HS-27A (cell line): Measurements from ENCODE around the gene CENPU.
"Not testable (repeated sequence)": the region's sequence is repeated elsewhere in the genome, so short reads cannot be mapped to it uniquely, and the experiment has no call there.

Experiments
- DNase-seq: peaks from one replicate; pipeline ENCODE4 v3.0.0-alpha.2; 2012; ENCODE audit warnings: low read depth, missing footprints

CENPU gene, protein sequence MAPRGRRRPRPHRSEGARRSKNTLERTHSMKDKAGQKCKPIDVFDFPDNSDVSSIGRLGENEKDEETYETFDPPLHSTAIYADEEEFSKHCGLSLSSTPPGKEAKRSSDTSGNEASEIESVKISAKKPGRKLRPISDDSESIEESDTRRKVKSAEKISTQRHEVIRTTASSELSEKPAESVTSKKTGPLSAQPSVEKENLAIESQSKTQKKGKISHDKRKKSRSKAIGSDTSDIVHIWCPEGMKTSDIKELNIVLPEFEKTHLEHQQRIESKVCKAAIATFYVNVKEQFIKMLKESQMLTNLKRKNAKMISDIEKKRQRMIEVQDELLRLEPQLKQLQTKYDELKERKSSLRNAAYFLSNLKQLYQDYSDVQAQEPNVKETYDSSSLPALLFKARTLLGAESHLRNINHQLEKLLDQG

DNA sequence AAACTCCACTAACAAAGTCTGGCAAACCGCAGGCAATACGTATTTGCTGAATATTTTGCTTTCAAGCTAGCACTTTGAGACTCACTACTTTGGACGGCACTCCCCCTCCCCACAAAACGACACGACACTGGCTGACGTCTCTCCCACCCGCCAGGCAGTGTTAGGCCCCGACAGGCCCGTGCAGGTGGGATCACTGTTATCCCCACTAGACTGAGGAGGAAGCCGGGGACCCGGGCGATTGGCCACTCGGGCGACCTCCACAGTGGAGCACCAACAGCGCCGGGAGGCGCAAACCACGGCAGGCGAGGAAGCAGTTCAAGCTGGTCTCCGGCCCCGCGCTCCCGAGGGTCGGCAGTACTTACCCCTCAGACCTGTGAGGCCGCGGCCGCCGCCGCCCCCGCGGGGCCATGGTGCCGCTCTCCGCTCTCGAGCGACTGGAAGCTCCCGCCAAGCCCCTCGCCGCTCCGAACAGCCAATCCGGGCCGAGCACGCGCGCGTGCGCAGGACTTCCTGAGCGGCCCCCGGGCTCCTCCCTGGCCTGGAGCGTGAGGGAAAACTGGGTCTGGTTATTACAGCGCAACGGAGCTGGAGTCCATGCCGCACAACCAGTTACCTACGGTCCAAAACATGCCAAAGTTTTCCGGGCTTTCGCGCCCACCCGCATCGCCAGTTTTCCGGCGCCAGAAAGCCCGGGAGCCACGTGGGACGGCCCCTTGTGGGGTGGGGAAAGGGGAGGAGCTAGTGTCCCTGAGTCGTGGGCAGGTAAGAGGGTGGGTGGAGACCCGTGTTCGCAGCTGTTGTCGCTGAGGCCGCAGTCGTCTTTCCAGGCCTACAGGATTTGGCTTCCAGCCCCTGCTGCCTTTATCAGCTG is at the start of gene CENPU:
CENPU (minus strand) TSS at position 443 of the 871 bp plus-strand sequence; CDS start at position 409, 34 bp downstream.
- peak; percentile 81 for DNase-seq

DNA sequence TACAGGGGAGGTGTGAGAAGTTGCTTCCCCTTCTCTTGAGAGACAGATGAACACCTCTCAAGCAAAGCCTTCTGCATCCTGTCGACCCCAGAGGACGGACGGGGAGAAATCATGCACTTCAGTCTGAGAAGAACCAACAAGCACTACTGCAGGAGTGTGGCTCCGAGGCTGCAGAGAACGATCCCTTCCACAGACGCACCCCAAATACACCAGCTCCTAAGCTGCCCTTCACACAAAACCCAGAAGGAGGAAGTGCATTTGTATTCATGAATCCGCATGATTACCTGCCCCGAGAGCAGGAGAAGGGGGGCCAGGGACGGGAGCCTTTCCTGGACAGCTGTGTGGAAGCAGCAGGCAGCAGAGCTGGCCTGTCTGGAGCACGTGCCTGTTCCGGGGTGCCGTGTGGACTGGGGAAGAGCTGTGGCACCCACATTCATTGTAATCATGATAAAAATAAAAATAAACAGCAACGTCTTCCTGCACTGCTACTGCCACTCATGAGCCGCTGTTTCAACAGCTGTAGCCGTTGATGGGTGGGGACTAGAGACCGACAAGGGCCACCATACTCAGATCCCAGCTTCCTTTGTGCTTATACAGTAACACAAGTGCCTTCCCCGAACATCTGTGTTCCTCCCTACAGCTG is 49.0 kb upstream of the CENPU start:
- no peak for DNase-seq

DNA sequence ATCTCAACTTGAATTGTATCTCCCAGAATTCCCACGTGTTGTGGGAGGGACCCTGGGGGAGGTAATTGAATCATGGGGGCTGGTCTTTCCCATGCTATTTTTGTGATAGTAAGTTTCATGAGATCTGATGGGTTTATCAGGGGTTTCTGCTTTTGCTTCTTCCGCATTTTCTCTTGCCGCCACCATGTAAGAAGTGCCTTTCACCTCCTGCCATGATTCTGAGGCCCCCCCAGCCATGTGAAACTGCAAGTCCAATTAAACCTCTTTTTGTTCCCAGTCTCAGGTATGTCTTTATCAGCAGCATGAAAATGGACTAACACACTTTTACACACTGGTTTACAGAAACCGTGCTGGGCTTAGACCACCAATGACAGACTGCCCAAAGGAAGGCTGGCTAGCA is 45.3 kb upstream of the CENPU start:
- not testable (repeated sequence) for DNase-seq

DNA sequence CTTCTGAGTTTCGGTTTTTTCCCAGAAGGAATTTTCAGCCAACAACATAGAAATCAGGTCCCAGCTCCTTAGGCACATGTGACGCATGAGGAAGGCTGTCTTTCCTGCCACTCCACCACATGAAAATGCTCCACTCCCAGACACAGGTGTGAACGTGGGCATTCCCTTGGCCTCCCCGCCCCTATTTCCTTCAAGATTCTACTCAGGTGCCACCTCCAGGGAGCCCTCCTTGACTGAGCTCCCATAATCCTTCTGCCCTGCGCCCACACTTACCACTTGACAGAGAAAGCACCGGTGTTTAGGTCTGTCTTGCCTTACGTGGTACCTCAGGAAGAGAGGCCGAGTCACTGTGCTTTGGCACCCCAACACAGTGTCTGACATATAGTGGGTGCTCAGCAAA is 44.4 kb upstream of the CENPU start:
- DNase-seq: no peak

DNA sequence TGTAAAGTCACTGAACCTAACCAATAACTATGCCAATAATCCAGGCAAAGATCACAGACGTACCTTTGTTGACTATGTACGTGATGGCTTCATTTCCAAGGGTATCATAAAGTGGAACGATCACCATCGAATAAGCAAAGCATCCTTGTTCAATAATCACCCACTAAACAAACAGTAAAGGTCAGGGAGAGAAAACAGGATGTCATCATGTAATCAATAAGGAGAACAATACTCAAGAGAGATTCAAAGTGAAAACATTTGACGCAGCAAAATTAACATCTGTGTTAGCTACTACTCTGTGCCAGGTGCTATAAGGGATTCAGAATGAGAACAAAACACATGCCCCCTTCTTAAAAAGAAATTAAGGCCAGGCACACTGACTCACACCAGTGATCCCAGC is 42.9 kb upstream of the CENPU start:
- no peak for DNase-seq

DNA sequence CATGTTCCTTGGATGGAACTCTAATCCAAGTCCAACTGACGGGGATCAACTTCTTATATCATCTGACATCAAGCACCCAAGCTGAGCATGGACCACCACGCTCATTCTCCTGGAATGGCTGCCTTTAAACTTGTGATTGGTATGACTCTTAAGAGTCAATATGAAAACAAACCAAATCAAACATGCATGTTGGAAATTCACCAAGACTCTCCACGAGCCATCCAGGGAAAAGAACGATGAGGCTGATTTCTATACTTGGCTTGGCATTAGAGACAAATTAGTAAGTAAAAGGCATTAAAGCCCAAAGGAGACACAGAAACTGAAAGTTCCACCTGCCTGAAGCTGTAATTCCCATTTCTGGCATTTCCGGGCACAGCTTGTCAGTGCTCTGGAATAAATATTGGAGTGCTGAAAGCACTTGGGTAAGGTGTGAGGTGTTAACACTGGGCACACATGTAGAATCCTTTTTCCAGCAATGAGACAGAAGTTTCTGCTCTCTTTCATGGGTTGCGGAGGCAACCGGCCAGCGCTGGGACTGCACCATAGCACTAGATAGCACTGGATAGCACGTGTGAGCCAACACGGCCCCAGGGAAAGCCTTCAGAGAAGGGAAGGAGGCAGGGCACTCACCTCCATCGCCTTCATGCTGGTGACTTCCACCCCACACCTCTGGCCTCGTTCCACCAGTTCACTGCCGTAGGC is 42.1 kb upstream of the CENPU start:
- DNase-seq: no peak

DNA sequence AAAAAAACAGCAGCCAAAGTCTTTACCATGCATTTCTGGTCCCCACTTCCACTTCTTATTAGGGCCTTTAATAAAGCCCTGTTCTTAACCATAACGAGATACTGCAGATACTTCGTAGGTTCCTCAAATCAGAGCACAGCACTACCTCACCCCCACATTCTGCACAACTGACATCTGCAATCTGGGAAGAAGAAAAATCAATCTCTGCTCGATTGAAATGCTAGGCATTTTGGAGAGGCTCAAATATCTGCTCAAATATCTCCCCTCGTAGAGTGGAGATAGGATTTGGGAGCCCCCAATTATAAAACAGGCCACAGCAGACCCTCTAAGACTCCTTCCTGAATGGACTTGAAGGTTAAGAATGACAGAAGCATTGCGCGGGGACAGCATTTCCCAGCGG is 40.3 kb upstream of the CENPU start:
- DNase-seq: no peak

DNA sequence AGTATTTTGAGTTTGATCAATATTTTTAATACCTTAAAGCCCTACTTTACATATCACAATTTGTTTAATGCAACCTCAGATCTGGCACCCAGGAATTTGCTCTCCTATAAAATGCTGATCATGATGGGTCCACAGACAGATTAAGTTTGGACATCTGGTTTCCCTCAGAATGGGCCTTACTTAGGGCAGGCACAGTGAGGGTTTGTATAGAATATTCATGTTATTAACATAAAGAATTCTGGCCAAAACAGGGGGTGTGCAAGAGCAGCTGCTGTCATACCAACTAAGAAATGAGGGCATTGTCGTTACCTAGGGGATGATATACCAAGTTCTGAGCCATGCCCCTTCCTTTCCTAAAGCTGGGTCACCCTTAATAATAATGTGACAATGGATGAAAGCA is 37.5 kb upstream of the CENPU start:
- DNase-seq: no peak

DNA sequence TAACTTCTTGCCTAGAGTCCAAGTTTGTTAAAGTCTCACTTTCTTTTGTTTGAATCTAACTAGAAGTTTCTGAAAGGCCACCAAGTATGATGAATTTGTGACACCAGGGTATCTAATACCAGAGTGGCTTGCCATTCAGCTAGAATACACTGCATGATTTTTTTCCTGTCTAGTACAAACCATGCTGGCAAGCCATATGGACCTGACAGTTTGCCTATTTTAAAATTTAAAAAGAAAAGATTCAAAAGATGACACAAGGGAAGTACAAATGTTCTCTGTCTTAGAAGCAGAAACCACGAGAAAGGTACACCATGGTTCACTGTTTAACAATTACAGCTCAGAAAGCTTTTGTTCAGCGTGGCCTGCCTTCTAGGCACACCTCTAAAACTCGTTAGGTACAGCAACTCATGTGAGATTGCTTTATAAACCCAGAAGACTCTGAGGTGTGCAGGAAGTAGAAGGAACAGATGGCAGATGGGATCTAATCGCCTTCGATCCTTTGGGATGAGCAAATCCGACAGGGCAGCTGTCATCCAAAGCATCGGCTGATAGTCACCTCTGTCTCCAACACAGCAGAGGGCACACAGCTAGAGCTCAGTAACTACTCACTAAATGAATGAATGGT is 35.4 kb upstream of the CENPU start:
- no peak for DNase-seq

DNA sequence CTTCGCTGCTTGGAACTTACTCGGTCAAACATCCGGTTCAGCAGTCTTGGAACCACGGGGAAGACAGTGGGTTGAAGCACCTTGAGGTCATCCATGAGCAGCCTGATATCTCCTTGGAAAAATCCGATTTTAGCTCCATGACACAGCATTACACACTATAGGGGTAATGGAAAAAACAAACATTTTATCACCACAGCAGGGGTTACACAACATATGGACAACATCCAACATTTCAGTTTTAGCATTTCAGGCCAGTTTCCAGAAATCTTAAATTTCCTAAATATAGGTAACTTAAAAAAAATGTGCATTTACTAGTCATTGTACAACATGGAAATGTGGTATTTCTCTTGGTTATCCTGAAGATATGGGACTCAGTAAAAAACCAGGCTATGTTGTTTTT is 34.4 kb upstream of the CENPU start:
- DNase-seq: no peak

DNA sequence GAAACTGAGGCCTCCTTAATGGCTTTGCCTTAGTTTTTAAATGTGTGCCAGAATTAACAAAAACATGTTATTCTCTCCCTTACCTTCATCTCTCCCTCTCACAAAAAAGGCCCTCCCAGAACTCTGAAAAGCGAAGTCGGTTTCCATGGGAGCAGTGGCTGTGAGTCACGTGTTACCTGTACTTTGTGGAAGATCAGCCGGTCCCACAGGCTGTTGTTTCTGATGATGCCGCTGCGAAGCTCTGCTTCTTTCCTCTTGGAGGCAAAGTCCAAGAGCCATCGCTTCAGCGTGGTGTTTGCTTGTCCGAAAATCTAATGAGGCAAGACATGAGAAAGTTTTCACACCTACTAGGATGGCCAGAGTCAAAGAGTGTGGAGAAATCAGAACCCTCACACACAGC is 32.5 kb upstream of the CENPU start:
- no peak for DNase-seq

DNA sequence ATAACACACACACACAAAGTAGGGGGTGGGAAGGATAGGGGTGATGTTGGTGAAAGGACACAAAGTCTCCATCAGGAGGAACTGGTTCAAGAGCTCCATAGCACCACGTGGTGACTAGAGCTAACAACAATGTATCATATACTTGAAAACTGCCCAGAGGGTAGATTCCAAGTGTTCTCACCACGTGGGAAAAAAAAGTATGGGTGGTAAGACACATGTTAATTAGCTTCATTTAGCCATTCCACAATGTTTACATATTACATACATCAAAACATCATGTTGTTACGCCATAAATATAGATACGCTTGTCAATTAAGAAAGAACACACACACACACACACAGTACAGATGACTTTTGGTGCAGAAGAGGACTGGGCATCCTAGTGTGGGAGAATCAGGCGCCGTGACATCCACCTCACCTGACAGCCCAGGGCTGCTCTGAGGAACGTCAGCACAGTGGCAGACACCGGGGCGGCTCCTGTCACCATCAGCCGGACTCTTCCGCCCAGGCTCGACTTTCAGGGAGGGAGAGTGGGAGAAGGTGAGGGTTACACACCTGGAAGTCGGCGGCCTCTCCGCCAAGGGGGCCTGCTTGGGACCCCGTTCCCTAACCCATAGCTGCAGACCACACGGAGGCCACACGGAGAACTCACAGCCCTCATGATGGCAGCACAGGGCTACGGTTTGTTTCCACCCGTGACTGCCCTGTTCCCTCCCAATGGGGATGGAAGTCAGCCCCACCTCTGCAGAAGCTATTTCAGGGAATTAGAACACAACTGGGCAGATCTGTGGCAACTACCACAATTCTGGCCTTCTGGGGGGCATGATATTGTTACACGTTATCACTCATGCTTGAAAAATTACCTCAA is 31.8 kb upstream of the CENPU start:
- no peak for DNase-seq

DNA sequence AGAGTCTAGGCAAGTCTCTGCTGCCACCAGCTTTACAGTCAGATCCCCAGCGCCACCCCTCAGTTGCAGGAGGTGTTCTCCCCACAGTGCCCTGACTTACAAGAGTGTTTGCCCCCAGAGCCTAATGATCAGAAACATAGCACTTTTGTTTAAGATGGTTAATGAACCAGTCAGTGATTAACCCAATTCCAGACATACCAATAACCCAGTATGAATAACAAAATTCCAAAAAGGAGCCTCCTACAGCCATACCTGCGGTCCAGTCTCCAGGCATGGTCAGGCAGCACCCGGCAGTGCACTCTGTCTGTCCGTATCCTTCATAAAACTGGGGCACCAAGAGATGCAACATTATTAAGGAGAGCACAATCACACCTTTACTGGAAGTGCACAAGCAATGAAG is 30.7 kb upstream of the CENPU start:
- no peak for DNase-seq

DNA sequence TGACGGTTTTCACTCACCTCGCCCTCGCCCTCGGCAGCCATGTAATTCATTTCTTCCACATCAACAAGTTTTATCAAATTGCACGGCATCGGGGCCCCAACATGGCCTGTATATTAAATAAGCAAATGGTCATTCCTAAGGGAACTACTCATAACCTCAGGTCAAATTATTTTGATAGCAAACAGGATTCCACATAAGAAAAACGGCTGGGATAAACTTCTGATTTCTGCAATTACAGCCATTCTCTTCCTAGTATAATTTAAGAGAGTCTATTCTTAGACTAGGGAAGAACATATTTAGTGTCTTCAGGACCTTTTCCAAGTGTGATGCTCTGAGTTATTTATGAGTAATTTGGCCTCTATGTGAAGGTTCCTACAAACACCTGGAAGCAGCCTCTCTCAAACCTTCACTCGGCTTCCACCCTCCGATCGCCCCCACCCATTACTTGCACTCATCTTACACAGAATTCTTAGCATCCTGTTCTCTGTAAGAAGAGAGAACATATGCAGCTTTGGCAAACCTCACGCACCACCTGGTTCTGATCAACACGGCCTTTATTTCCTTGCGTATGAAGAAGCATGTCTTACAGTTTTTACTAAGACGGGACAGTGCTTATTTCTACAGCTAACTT is 29.4 kb upstream of the CENPU start:
- no peak for DNase-seq

DNA sequence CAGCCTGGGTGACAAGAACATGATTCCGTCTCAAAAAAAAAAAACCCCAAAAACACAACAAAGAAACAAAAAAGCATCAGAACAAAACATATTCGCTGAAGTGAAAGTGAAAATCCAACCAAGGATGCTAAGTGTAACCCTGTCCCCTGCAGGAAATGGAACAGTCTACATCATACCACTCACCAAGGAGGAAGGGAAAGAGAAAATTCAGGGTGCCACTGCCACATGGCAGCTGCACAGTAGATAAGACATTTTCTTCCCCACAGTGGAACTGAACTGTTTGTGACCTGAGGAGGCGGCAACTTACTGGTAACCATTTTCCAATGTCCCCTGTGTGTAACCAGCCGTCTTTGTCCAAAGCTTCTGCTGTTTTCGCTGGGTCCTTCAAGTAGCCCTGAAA is 28.2 kb upstream of the CENPU start:
- DNase-seq: no peak

DNA sequence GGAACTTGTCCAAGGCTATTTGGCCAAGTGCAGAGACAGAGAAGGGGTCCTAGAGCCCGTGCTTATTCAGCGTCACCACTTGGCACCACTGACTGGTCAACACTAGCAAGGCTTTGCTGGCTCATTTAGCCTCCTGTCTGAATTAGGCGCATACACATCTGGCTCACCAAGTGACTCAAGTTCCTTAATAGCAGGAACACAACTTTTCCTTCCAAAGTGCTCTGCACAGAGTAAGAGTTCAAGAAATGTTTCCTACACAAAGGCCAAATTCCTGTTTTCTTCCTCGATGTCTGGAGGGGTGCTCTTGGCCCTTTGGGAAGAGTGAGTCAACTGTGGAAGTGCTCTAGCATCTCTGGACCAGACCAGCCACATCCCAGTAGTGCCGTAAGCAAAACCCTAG is 26.8 kb upstream of the CENPU start:
- no peak for DNase-seq

DNA sequence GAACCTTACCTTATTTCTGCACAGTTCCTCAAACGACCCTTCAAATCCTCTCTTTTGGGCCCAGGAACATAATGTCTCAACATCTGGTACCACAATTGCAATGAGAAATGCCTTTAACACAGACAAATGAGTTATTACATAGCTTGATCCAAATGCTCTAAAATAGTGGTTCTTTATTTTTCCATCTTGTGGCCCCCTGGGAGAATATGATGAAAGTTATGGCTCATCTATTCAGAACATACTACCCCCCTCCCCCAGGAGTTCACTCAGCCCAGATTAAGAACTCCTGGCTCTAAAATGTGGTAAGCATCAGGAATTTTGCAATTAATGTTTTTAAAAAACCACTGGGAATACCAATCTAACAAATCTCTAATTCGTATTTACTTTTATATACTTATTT is 23.9 kb upstream of the CENPU start:
- no peak for DNase-seq

DNA sequence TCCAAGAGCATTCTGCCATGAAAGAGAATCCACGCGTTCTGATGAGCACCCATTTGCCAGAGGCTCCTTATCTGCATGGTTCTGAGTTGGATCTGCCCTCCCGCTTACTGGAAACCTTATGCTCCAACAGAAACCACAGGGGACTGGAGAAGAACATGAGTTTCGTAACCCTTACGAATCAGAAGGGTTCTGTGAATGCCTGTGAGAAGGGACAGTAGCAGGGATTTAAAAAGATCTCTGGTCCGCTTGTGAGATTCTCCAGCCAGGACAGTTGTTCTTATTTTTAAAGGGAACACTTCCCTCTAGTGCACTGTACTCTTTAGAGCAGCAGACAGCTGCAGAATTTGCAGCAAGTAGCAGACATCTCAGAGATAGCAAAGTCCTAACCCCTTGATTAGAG is 22.5 kb upstream of the CENPU start:
- DNase-seq: no peak

DNA sequence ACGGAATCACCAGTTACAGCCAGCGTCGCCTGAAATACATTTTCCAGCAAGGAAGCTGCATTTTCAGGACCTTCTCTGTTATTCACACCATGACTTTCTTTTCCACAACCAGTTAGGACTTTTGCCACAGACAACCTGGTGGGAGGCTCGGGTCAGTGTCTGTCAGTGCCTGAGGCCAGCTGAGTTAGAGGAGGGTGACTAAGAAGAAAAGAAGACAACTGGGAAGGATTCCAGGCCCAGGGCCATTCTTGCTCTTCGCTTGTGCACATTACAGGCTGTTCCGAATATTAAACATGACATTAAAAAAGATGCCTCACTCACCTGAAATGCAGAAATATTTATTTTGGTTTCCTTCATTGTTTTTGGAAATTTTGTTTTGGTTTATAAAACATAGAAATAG is 21.4 kb upstream of the CENPU start:
- DNase-seq: no peak
